K562 (cell line): ENCODE measurements around the gene AP4S1. TPM values are rescaled to one million over a fixed set of nuclear protein-coding genes. Genes with fewer than 3 reads are reported as not detected.

Source experiments
- BDP1 ChIP-seq: IDR thresholded peaks from 3 replicates; pipeline ENCODE4 v1.6.1; 2011; ENCODE audit not compliant: insufficient read length, insufficient read depth
- CGGBP1 ChIP-seq: fragments of 250-450 bp; sonication (Bioruptor Pico); IDR thresholded peaks from 2 replicates; pipeline ENCODE4 v1.9.0; 2021; ENCODE audit warnings: mild to moderate bottlenecking
- DIDO1 ChIP-seq: fragments of 450-650 bp; IDR thresholded peaks from 2 replicates; pipeline ENCODE4 v1.6.1; 2016; ENCODE audit warnings: low read depth, missing biosample characterization, missing genetic modification characterization
- DNMT1 ChIP-seq: fragments of 450-650 bp; IDR thresholded peaks from 2 replicates; pipeline ENCODE4 v1.6.1; 2016; ENCODE audit warnings: antibody characterized with exemption, mild to moderate bottlenecking
- FOXA1 ChIP-seq: fragments of 450-650 bp; IDR thresholded peaks from 2 replicates; pipeline ENCODE4 v1.6.1; 2016; ENCODE audit warnings: mild to moderate bottlenecking, borderline replicate concordance
- IRF2 ChIP-seq: sonication (generic); formaldehyde crosslinking; IDR thresholded peaks from 2 replicates; pipeline ENCODE4 v1.8.1; 2022; ENCODE audit warnings: mild to moderate bottlenecking, missing genetic modification reagents
- LEF1 ChIP-seq: fragments of 450-650 bp; IDR thresholded peaks from 2 replicates; pipeline ENCODE4 v1.6.1; 2016; ENCODE audit warnings: mild to moderate bottlenecking
- MXD1 ChIP-seq: fragments of 250-450 bp; sonication (Bioruptor Pico); IDR thresholded peaks from 2 replicates; pipeline ENCODE4 v1.8.0; 2021; ENCODE audit warnings: borderline replicate concordance, mild to moderate bottlenecking, moderate library complexity; ENCODE audit not compliant: poor library complexity, severe bottlenecking
- SETDB1 ChIP-seq: IDR thresholded peaks from one replicate; pipeline ENCODE4 v1.6.1; 2012; ENCODE audit warnings: low read length, control low read depth, inconsistent platforms
- SP2 ChIP-seq: IDR thresholded peaks from 2 replicates; pipeline ENCODE4 v1.6.1; 2011; ENCODE audit warnings: mild to moderate bottlenecking, low read depth, low read length, moderate library complexity; ENCODE audit not compliant: poor library complexity, severe bottlenecking; ENCODE audit errors: extremely low read depth
- U2AF1 ChIP-seq: fragments of 200-400 bp; formaldehyde crosslinking; optimal IDR thresholded peaks from 2 replicates; pipeline ENCODE3; 2017; ENCODE audit warnings: mild to moderate bottlenecking, low read depth, low read length, moderate library complexity
- UBTF ChIP-seq, 2 experiments: IDR thresholded peaks; 2 replicates each; pipeline ENCODE4 v1.6.1; 2012; ENCODE audit warnings: improper control_type of control experiment in 2 of 2, low read depth in 2 of 2, low read length in 2 of 2, borderline replicate concordance in 1 of 2
- ZNF584 ChIP-seq: fragments of 200-800 bp; sonication (Bioruptor generic); IDR thresholded peaks from 2 replicates; pipeline ENCODE4 v1.6.1; 2016; ENCODE audit warnings: low read depth, mild to moderate bottlenecking, missing genetic modification characterization, missing compliant biosample characterization
- ZNF717 ChIP-seq: fragments of 250-450 bp; sonication (Bioruptor Pico); IDR thresholded peaks from 2 replicates; pipeline ENCODE4 v1.5.0; 2021
- polyA plus RNA-seq, 8 experiments: library from polyadenylated mRNA; depleted of rRNA in 4 of 8; stranded (reverse) in 5 of 8; unstranded in 3 of 8; fragments of >200 nt; fragmentation: Nextera tagmentation in 2 of 8; fragmentation: Illumina TruSeq in 1 of 8; extraction: Ambion mirVana in 2 of 8; extraction: Trizol in 1 of 8; gene quantifications; 2 replicates each; pipeline versions ENCODE4 v1.2.1 to v1.2.3, GENCODE V29; 2011 to 2014; ENCODE audit warnings: inconsistent platforms in 1 of 8, missing spikeins in 1 of 8
- total RNA-seq, 7 experiments: library from RNA; depleted of rRNA in 6 of 7; stranded (reverse); fragments of >200 nt in 6 of 7; fragmentation: Illumina TruSeq in 2 of 7; extraction: Trizol in 2 of 7; gene quantifications; 2 replicates each; pipeline versions ENCODE4 v1.2.1 to v1.2.3, GENCODE V29; 2011 to 2021; ENCODE audit warnings: low replicate concordance in 1 of 7
- TF ChIP-seq, protein P1 (sequence below): sonication (generic); formaldehyde crosslinking; IDR thresholded peaks from 2 replicates; pipeline ENCODE4 v1.8.0; 2022; ENCODE audit warnings: missing genetic modification reagents, mild to moderate bottlenecking, borderline replicate concordance
- TF ChIP-seq, protein P2 (sequence below): fragments of 200-800 bp; sonication (Bioruptor generic); IDR thresholded peaks from 2 replicates; pipeline ENCODE4 v1.6.1; 2016; ENCODE audit warnings: missing genetic modification characterization, missing compliant biosample characterization

Gene AP4S1
- total and polyA plus RNA-seq, 9 of the 15 experiments (the other 6 are each of a cell fraction or from before 2014, with no cell fraction given) = 3.7 to 7.8 (median 5.9) TPM

GRCh38 chr14:31038521-31039166, 13.2 kb downstream of the AP4S1 start (continued):
- TF ChIP-seq FOXA1 (no peak), BDP1 (no peak), SETDB1 (no peak), LEF1 (peak; percentile 79), UBTF (IDR thresholded peaks at IDR 0.05; ENCODE audit: borderline replicate concordance in 1 of 2, low read depth in 2 of 2, low read length in 2 of 2) (no peak), SP2 (no peak), MXD1 (CRISPR knock-in tag) (no peak), DIDO1 (no peak), DNMT1 (no peak), ZNF584 (CRISPR knock-in tag) (no peak; the same call in 1 of the 2 replicates), ZNF717 (CRISPR knock-in tag) (no peak), U2AF1 (no peak), CGGBP1 (CRISPR knock-in tag) (no peak), IRF2 (CRISPR knock-in tag) (no peak)
- TF ChIP-seq, protein P1, sequence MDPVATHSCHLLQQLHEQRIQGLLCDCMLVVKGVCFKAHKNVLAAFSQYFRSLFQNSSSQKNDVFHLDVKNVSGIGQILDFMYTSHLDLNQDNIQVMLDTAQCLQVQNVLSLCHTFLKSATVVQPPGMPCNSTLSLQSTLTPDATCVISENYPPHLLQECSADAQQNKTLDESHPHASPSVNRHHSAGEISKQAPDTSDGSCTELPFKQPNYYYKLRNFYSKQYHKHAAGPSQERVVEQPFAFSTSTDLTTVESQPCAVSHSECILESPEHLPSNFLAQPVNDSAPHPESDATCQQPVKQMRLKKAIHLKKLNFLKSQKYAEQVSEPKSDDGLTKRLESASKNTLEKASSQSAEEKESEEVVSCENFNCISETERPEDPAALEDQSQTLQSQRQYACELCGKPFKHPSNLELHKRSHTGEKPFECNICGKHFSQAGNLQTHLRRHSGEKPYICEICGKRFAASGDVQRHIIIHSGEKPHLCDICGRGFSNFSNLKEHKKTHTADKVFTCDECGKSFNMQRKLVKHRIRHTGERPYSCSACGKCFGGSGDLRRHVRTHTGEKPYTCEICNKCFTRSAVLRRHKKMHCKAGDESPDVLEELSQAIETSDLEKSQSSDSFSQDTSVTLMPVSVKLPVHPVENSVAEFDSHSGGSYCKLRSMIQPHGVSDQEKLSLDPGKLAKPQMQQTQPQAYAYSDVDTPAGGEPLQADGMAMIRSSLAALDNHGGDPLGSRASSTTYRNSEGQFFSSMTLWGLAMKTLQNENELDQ = no peak
- TF ChIP-seq, protein P2, sequence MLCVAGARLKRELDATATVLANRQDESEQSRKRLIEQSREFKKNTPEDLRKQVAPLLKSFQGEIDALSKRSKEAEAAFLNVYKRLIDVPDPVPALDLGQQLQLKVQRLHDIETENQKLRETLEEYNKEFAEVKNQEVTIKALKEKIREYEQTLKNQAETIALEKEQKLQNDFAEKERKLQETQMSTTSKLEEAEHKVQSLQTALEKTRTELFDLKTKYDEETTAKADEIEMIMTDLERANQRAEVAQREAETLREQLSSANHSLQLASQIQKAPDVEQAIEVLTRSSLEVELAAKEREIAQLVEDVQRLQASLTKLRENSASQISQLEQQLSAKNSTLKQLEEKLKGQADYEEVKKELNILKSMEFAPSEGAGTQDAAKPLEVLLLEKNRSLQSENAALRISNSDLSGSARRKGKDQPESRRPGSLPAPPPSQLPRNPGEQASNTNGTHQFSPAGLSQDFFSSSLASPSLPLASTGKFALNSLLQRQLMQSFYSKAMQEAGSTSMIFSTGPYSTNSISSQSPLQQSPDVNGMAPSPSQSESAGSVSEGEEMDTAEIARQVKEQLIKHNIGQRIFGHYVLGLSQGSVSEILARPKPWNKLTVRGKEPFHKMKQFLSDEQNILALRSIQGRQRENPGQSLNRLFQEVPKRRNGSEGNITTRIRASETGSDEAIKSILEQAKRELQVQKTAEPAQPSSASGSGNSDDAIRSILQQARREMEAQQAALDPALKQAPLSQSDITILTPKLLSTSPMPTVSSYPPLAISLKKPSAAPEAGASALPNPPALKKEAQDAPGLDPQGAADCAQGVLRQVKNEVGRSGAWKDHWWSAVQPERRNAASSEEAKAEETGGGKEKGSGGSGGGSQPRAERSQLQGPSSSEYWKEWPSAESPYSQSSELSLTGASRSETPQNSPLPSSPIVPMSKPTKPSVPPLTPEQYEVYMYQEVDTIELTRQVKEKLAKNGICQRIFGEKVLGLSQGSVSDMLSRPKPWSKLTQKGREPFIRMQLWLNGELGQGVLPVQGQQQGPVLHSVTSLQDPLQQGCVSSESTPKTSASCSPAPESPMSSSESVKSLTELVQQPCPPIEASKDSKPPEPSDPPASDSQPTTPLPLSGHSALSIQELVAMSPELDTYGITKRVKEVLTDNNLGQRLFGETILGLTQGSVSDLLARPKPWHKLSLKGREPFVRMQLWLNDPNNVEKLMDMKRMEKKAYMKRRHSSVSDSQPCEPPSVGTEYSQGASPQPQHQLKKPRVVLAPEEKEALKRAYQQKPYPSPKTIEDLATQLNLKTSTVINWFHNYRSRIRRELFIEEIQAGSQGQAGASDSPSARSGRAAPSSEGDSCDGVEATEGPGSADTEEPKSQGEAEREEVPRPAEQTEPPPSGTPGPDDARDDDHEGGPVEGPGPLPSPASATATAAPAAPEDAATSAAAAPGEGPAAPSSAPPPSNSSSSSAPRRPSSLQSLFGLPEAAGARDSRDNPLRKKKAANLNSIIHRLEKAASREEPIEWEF (CRISPR knock-in tag) = no peak
